GM12878 (cell line): Measurements from ENCODE around the gene CHIA. TPM values are rescaled to one million over a fixed set of nuclear protein-coding genes. Genes with fewer than 3 reads are reported as not detected.

ENCODE experiments used
- ATAC-seq: fragments of 200-7000 bp; cut with Tn5 transposase; 3 replicates; pipeline ENCODE4 v1.9.1; 2020; ENCODE audit warnings: mild to moderate bottlenecking, moderate library complexity
- Bru-seq: library from RNA; stranded (reverse); fragments of 400-500 nt; gene quantifications from one replicate; lab custom pipeline; 2021; lab: Mats Ljungman, UMichigan
- BruChase-seq, 2 experiments: library from RNA; stranded (reverse); fragments of 400-500 nt; gene quantifications; one replicate each; lab custom pipeline; 2021; lab: Mats Ljungman, UMichigan
- BruUV-seq: library from RNA; stranded (reverse); fragments of 400-500 nt; replicated peaks from 2 replicates; lab custom pipeline; 2021; lab: Mats Ljungman, UMichigan
- CTCF ChIA-PET: fragments of 300-600 bp; sonication (Branson Sonifier 250); formaldehyde crosslinking; extraction: SDS; loops from one replicate; lab custom pipeline; 2021; ENCODE audit warnings: inconsistent platforms; lab: Yijun Ruan, JAX
- POLR2A ChIA-PET: fragments of 350-600 bp; formaldehyde crosslinking; extraction: SDS; loops from one replicate; lab custom pipeline; 2021; ENCODE audit warnings: inconsistent platforms; lab: Charles Lee
- RAD21 ChIA-PET: fragments of 300-600 bp; sonication (Branson Sonifier 250); formaldehyde crosslinking; loops from one replicate; lab custom pipeline; 2023; ENCODE audit warnings: antibody characterized with exemption; ENCODE audit not compliant: unreplicated experiment; lab: Charles Lee
- SMC1A ChIA-PET: fragments of 300-600 bp; sonication (Branson Sonifier 250); formaldehyde crosslinking; loops from one replicate; lab custom pipeline; 2023; ENCODE audit not compliant: unreplicated experiment, uncharacterized antibody; lab: Charles Lee
- DNase-seq: peaks from one replicate; pipeline ENCODE4 v3.0.0-alpha.2; 2011; ENCODE audit warnings: low read depth, low spot score
- FAIRE-seq: peaks from 3 replicates; lab custom pipeline; 2011; peaks lifted over from hg19 to GRCh38; lab: Jason Lieb, UNC
- H2AFZ ChIP-seq: 2 replicates; pipeline ENCODE4 v1.6.0; 2011; ENCODE audit warnings: low read depth, low read length, control low read depth; ENCODE audit not compliant: control insufficient read depth
- H3K27ac ChIP-seq: 2 replicates; pipeline ENCODE4 v1.5.1; 2011; ENCODE audit warnings: control low read depth; ENCODE audit not compliant: control insufficient read depth, insufficient read depth
- H3K27me3 ChIP-seq, 2 experiments: replicated peaks in 1 of 2; 2 replicates each; pipeline versions ENCODE4 v1.6.0 to v1.6.1; 2011; ENCODE audit warnings: low read length in 1 of 2; ENCODE audit not compliant: control insufficient read depth in 2 of 2, insufficient read depth in 2 of 2
- H3K36me3 ChIP-seq, 2 experiments: 2 replicates each; pipeline ENCODE4 v1.5.1; 2011; ENCODE audit warnings: low read length in 1 of 2; ENCODE audit not compliant: control insufficient read depth in 2 of 2, insufficient read depth in 2 of 2
- H3K4me1 ChIP-seq: 2 replicates; pipeline ENCODE4 v1.6.1; 2011; ENCODE audit warnings: mild to moderate bottlenecking, low read length, moderate library complexity, mixed read lengths; ENCODE audit not compliant: control insufficient read depth, insufficient read depth
- H3K4me2 ChIP-seq: 2 replicates; pipeline ENCODE4 v1.6.0; 2011; ENCODE audit warnings: control low read depth; ENCODE audit not compliant: control insufficient read depth, insufficient read depth
- H3K4me3 ChIP-seq: fragments of 200-600 bp; sonication (generic); 2 replicates; pipeline ENCODE4 v1.5.1; 2016
- H3K79me2 ChIP-seq: 2 replicates; pipeline ENCODE4 v1.6.0; 2011; ENCODE audit warnings: low read length; ENCODE audit not compliant: control insufficient read depth, insufficient read depth
- H3K9ac ChIP-seq: 2 replicates; pipeline ENCODE4 v1.8.0; 2011; ENCODE audit warnings: low read length, control low read depth, mixed read lengths; ENCODE audit not compliant: control insufficient read depth, insufficient read depth
- H3K9me3 ChIP-seq: replicated peaks from 3 replicates; pipeline ENCODE4 v1.5.1; 2011; ENCODE audit warnings: mild to moderate bottlenecking, low read length; ENCODE audit not compliant: control insufficient read depth, insufficient read depth
- H4K20me1 ChIP-seq: 2 replicates; pipeline ENCODE4 v1.6.0; 2011; ENCODE audit not compliant: control insufficient read depth, insufficient read depth
- BACH1 ChIP-seq: fragments of 450-650 bp; IDR thresholded peaks from 2 replicates; pipeline ENCODE4 v1.6.1; 2017; ENCODE audit warnings: mild to moderate bottlenecking, borderline replicate concordance
- FOXM1 ChIP-seq: IDR thresholded peaks from 2 replicates; pipeline ENCODE4 v1.6.1; 2012; ENCODE audit warnings: low read depth, mild to moderate bottlenecking, inconsistent platforms, low read length, moderate library complexity
- KDM1A ChIP-seq: fragments of 200-600 bp; sonication (generic); IDR thresholded peaks from 2 replicates; pipeline ENCODE4 v1.6.1; 2016; ENCODE audit warnings: borderline replicate concordance
- MEF2B ChIP-seq: fragments of 450-650 bp; IDR thresholded peaks from 2 replicates; pipeline ENCODE4 v1.6.1; 2018; ENCODE audit warnings: mild to moderate bottlenecking, moderate library complexity; ENCODE audit not compliant: partially characterized antibody, poor library complexity, severe bottlenecking
- NFYB ChIP-seq: IDR thresholded peaks from 2 replicates; pipeline ENCODE4 v1.6.1; 2011; ENCODE audit warnings: low read depth, mild to moderate bottlenecking, low read length, improper control_type of control experiment, moderate library complexity; ENCODE audit not compliant: insufficient read depth
- NR2C1 ChIP-seq: fragments of 450-650 bp; IDR thresholded peaks from 2 replicates; pipeline ENCODE4 v1.6.1; 2017; ENCODE audit warnings: antibody characterized with exemption, mild to moderate bottlenecking, moderate library complexity
- PAX8 ChIP-seq: fragments of 450-650 bp; IDR thresholded peaks from 2 replicates; pipeline ENCODE4 v1.6.1; 2017; ENCODE audit warnings: mild to moderate bottlenecking, moderate library complexity
- RAD21 ChIP-seq: IDR thresholded peaks from 2 replicates; pipeline ENCODE4 v1.6.1; 2011; ENCODE audit warnings: mild to moderate bottlenecking, low read depth, low read length, moderate library complexity; ENCODE audit not compliant: insufficient read depth
- TCF12 ChIP-seq: IDR thresholded peaks from 2 replicates; pipeline ENCODE4 v1.6.1; 2011; ENCODE audit warnings: low read depth, mild to moderate bottlenecking, low read length
- TCF3 ChIP-seq: IDR thresholded peaks from 2 replicates; pipeline ENCODE4 v1.6.1; 2012; ENCODE audit warnings: low read depth, mild to moderate bottlenecking, low read length, borderline replicate concordance; ENCODE audit not compliant: insufficient read depth
- WGBS: methylation state at CpG from one replicate; pipeline ENCODE4 v1.1.6; 2016; ENCODE audit warnings: low lambda C conversion rate; ENCODE audit not compliant: insufficient replicate concordance, insufficient coverage; ENCODE audit errors: missing lambda C conversion rate; 5-methylcytosine and 5-hydroxymethylcytosine counted together
- in situ Hi-C: fragments of 300-500 bp; cut with MboI; formaldehyde crosslinking; loops from 9 replicates; pipeline ENCODE4 v1.14.3; 2018; ENCODE audit warnings: mixed read lengths
- intact Hi-C: fragments of 100-400 bp; cut with micrococcal nuclease; formaldehyde crosslinking; loops from one replicate; pipeline ENCODE4 v1.14.2; 2022; ENCODE audit not compliant: unreplicated experiment
- long read RNA-seq, 2 experiments: library from polyadenylated mRNA; unstranded; transcript quantifications; one replicate each; pipeline ENCODE4 v2.0.0, GENCODE V29; 2019 to 2020
- polyA minus RNA-seq, 3 experiments: library from RNA; depleted of rRNA, polyadenylated mRNA; stranded (reverse); fragments of >200 nt; gene quantifications; 2 replicates each; pipeline ENCODE4 v1.2.3, GENCODE V29; 2011
- polyA plus RNA-seq, 11 experiments: library from polyadenylated mRNA; depleted of rRNA in 4 of 11; unstranded in 6 of 11; stranded (reverse) in 5 of 11; fragments of >200 nt; fragmentation: Nextera tagmentation in 4 of 11; fragmentation: Illumina TruSeq in 1 of 11; extraction: Ambion mirVana in 4 of 11; extraction: Trizol in 1 of 11; gene quantifications; 1 replicate in 1 of 11; 2 replicates in 10 of 11; pipeline versions ENCODE4 v1.2.1 to v1.2.3, GENCODE V29; 2011 to 2016; ENCODE audit warnings: inconsistent platforms in 2 of 11, missing spikeins in 2 of 11, low read depth in 1 of 11
- total RNA-seq, 4 experiments: library from RNA; depleted of rRNA in 3 of 4; stranded (reverse); fragments of >200 nt in 3 of 4; fragmentation: Illumina TruSeq in 1 of 4; extraction: Trizol in 1 of 4; gene quantifications; 2 replicates each; pipeline versions ENCODE4 v1.2.1 to v1.2.3, GENCODE V29; 2013 to 2021
- TF ChIP-seq, protein P1 (sequence below): IDR thresholded peaks from 2 replicates; pipeline ENCODE4 v1.6.1; 2011; ENCODE audit warnings: low read depth, low read length, improper control_type of control experiment, borderline replicate concordance
- TF ChIP-seq, protein P2 (sequence below): IDR thresholded peaks from 2 replicates; pipeline ENCODE4 v1.6.1; 2012; ENCODE audit warnings: low read depth, low read length, improper control_type of control experiment

The CHIA gene
- total RNA-seq (2013; cell fraction: nucleolus; rRNA removed) = not detected in 2 replicates
- total RNA-seq (2014; rRNA removed) (not detected in 2 replicates), total RNA-seq (2014; rRNA removed; fragmentation: Illumina TruSeq; extraction: Trizol) (not detected in 2 replicates), total RNA-seq (2021) (not detected in 2 replicates), polyA plus RNA-seq (2011; rRNA removed) (not detected in 2 replicates), polyA plus RNA-seq (2014; fragmentation: Illumina TruSeq; extraction: Trizol) (not detected in 2 replicates), polyA plus RNA-seq (2014; fragmentation: Nextera tagmentation; extraction: Ambion mirVana) (not detected), polyA plus RNA-seq (2014; rRNA removed) (not detected in 2 replicates), polyA plus RNA-seq (2016; fragmentation: Nextera tagmentation; extraction: Ambion mirVana) (under 1 TPM in 1 of 2 experiments, not detected in 1; 0.21 TPM), polyA minus RNA-seq (2011; rRNA and poly(A)+ RNA removed) (not detected in 2 replicates), Bru-seq, nascent RNA (percentile 8 among the genes with signal in this experiment), BruChase-seq, experiment 1, labeled RNA remaining after a 6-hour chase (percentile 6 among the genes with signal in this experiment), BruChase-seq, experiment 2, labeled RNA remaining after a 2-hour chase (not detected)
- not detected for polyA plus RNA-seq (2011; ENCODE audit: low read depth)
- polyA plus RNA-seq (2011; cell fraction: cytosol; rRNA removed) = 0.07 TPM in 1 of 2 replicates, not detected in the other
- polyA plus RNA-seq (2011; cell fraction: nucleus; rRNA removed) = not detected in 2 replicates
- polyA plus RNA-seq (2012) = not detected in 2 replicates
- polyA minus RNA-seq (2011; cell fraction: cytosol; rRNA and poly(A)+ RNA removed) = not detected in 2 replicates
- polyA minus RNA-seq (2011; cell fraction: nucleus; rRNA and poly(A)+ RNA removed) = not detected in 2 replicates
- long read RNA-seq, experiment 1 = 0 reads
- long read RNA-seq, experiment 2 = 0 reads

DNA sequence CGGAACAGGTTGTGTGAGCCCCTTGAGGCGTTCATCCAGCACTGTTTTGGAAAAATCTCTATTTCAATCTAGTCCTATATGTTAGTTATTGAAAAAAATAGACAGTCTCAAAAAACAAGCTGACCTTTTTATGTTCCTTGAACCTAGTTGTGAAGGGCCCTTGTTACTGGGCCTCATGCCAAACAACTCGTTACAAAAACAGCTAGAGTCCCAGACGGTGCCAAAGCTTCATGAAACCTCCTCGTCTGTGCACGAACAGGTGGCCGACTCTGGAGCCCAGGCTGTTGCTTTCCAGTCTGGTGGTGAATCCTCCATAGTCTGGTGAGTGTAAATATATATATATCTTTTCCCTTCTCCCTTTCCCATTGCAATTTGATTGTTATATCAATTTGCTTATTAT, at the start of gene CHIA:
Gene CHIA (plus strand): TSS at position 222 of the 400 bp plus-strand sequence. CDS start 19,617 bp downstream, outside the sequence.
- BruUV-seq = no TSS peak
- no peaks in the 10 kb centered on the region for H3K4me1 ChIP-seq
- SMC1A ChIA-PET = no interaction called here
- DNase-seq (no peak), FAIRE-seq (no peak), ATAC-seq (no peak)
- H3K27me3 ChIP-seq = peaks cover 0 to 6% of the 10 kb centered on the region in 2 experiments; a peak in 1 of 4 replicates
- WGBS = 77% methylated on average over 7 of the region's 7 CpGs
- intact Hi-C loops (no loop called here), in situ Hi-C loops (no loop called here)
- no peak within 1 kb of the TSS for H3K4me2 ChIP-seq
- H3K4me3 ChIP-seq = no peak within 1 kb of the TSS
- RAD21 ChIA-PET = no interaction called here
- no peaks in the 10 kb centered on the region for H4K20me1 ChIP-seq
- POLR2A ChIA-PET = no interaction called here
- H3K27ac ChIP-seq = no peak within 1 kb of the TSS
- H3K36me3 ChIP-seq = no peaks in the 10 kb centered on the region
- CTCF ChIA-PET = no interaction called here
- H3K9me3 ChIP-seq = no peaks in the 10 kb centered on the region; the same call in 2 of the 3 replicates
- no peak within 1 kb of the TSS for H2AFZ ChIP-seq
- no peaks in the 10 kb centered on the region for H3K79me2 ChIP-seq
- TF ChIP-seq MEF2B (no peak), KDM1A (no peak), TCF12 (no peak), PAX8 (no peak), NFYB (no peak), NR2C1 (no peak), TCF3 (no peak), FOXM1 (no peak), BACH1 (no peak), RAD21 (no peak)
- TF ChIP-seq, protein P1, sequence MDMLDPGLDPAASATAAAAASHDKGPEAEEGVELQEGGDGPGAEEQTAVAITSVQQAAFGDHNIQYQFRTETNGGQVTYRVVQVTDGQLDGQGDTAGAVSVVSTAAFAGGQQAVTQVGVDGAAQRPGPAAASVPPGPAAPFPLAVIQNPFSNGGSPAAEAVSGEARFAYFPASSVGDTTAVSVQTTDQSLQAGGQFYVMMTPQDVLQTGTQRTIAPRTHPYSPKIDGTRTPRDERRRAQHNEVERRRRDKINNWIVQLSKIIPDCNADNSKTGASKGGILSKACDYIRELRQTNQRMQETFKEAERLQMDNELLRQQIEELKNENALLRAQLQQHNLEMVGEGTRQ = no peak
- TF ChIP-seq, protein P2, sequence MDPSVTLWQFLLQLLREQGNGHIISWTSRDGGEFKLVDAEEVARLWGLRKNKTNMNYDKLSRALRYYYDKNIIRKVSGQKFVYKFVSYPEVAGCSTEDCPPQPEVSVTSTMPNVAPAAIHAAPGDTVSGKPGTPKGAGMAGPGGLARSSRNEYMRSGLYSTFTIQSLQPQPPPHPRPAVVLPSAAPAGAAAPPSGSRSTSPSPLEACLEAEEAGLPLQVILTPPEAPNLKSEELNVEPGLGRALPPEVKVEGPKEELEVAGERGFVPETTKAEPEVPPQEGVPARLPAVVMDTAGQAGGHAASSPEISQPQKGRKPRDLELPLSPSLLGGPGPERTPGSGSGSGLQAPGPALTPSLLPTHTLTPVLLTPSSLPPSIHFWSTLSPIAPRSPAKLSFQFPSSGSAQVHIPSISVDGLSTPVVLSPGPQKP = no peak
- no peak within 1 kb of the TSS for H3K9ac ChIP-seq
